HCT116 (cell line): Measurements from ENCODE around the gene SPATA20. TPM values are rescaled to one million over a fixed set of nuclear protein-coding genes. Genes with fewer than 3 reads are reported as not detected.

Source experiments
- ATAC-seq: fragments of 200-7000 bp; cut with Tn5 transposase; 2 replicates; pipeline ENCODE4 v1.9.1; 2020; ENCODE audit warnings: mild to moderate bottlenecking, moderate library complexity
- BruUV-seq: library from RNA; stranded (reverse); fragments of 400-500 nt; replicated peaks from 2 replicates; lab custom pipeline; 2021; lab: Mats Ljungman, UMichigan
- CTCF ChIA-PET: fragments of 300-600 bp; sonication (Branson Sonifier 250); formaldehyde crosslinking; loops from one replicate; lab custom pipeline; 2021; ENCODE audit warnings: antibody characterized with exemption; lab: Charles Lee
- POLR2A ChIA-PET: fragments of 300-600, 350-600 bp; sonication (Branson Sonifier 250); formaldehyde crosslinking; loops from one replicate; lab custom pipeline; 2021; ENCODE audit warnings: antibody characterized with exemption; lab: Charles Lee
- RAD21 ChIA-PET, 2 experiments: fragments of 300-600 bp; sonication (Branson Sonifier 250); formaldehyde crosslinking; loops; one replicate each; lab custom pipeline; 2023; ENCODE audit warnings: low total read pairs in 2 of 2; ENCODE audit not compliant: uncharacterized antibody in 2 of 2, unreplicated experiment in 2 of 2, low non-redundant PET in 1 of 2; lab: Charles Lee
- DNase-seq: peaks from one replicate; pipeline ENCODE4 v3.0.0-alpha.2; 2010; ENCODE audit warnings: low read depth, low spot score
- H2AFZ ChIP-seq: fragments of 200-600 bp; shearing (Covaris generic), sonication (generic); 2 replicates; pipeline ENCODE4 v1.6.1; 2017; ENCODE audit warnings: low read depth, mixed run types, mixed read lengths, antibody characterized with exemption, low read length; ENCODE audit not compliant: poor library complexity, severe bottlenecking
- H3K27ac ChIP-seq: 2 replicates; pipeline ENCODE4 v1.5.1; 2012; ENCODE audit warnings: low read depth, low read length
- H3K27me3 ChIP-seq: fragments of 200-600 bp; sonication (generic); 2 replicates; pipeline ENCODE4 v1.6.1; 2016; ENCODE audit warnings: mixed run types, low read length, mixed read lengths; ENCODE audit not compliant: insufficient read depth
- H3K36me3 ChIP-seq, 2 experiments: fragments of 200-500 bp in 1 of 2; fragments of 200-600 bp in 1 of 2; sonication (Bioruptor generic) in 1 of 2; sonication (generic) in 1 of 2; 2 replicates each; pipeline versions ENCODE4 v1.5.1 to v1.6.1; 2014 to 2016; ENCODE audit warnings: low read length in 2 of 2, inconsistent platforms in 1 of 2, mixed read lengths in 1 of 2, mixed run types in 1 of 2; ENCODE audit not compliant: insufficient read depth in 2 of 2, control insufficient read depth in 1 of 2
- H3K4me1 ChIP-seq, 2 experiments: fragments of 200-600 bp in 1 of 2; sonication (generic) in 1 of 2; 2 replicates each; pipeline versions ENCODE4 v1.5.1 to v1.6.1; 2012 to 2017; ENCODE audit warnings: low read length in 2 of 2, inconsistent platforms in 1 of 2, mild to moderate bottlenecking in 1 of 2, mixed read lengths in 1 of 2, mixed run types in 1 of 2, moderate library complexity in 1 of 2; ENCODE audit not compliant: insufficient read depth in 2 of 2, control insufficient read depth in 1 of 2
- H3K4me2 ChIP-seq: fragments of 200-600 bp; sonication (generic); 2 replicates; pipeline ENCODE4 v1.6.1; 2017; ENCODE audit warnings: mixed run types, low read length, mixed read lengths
- H3K4me3 ChIP-seq, 2 experiments: fragments of 200-600 bp in 1 of 2; sonication (generic) in 1 of 2; replicated peaks in 1 of 2; 2 replicates each; pipeline ENCODE4 v1.5.1; 2011 to 2016; ENCODE audit warnings: low read length in 2 of 2, control low read depth in 1 of 2, low read depth in 1 of 2, mild to moderate bottlenecking in 1 of 2, mixed read lengths in 1 of 2, mixed run types in 1 of 2
- H3K79me2 ChIP-seq: fragments of 200-600 bp; sonication (generic); 2 replicates; pipeline ENCODE4 v1.6.1; 2017; ENCODE audit warnings: mild to moderate bottlenecking, mixed run types, low read length, moderate library complexity, mixed read lengths; ENCODE audit not compliant: insufficient read depth
- H3K9ac ChIP-seq: fragments of 200-600 bp; sonication (generic); 2 replicates; pipeline ENCODE4 v1.6.1; 2016; ENCODE audit warnings: low read length, mixed read lengths
- H3K9me2 ChIP-seq: fragments of 200-600 bp; sonication (generic), shearing (Covaris generic); 2 replicates; pipeline ENCODE4 v1.6.1; 2017; ENCODE audit warnings: mixed run types, mild to moderate bottlenecking, moderate library complexity; ENCODE audit not compliant: insufficient read depth
- H3K9me3 ChIP-seq, 2 experiments: fragments of 200-500 bp in 1 of 2; fragments of 200-600 bp in 1 of 2; sonication (Bioruptor generic) in 1 of 2; sonication (generic) in 1 of 2; 2 replicates each; pipeline ENCODE4 v1.6.1; 2014 to 2017; ENCODE audit warnings: low read length in 2 of 2, mixed read lengths in 2 of 2, inconsistent platforms in 1 of 2, low read depth in 1 of 2, mild to moderate bottlenecking in 1 of 2, mixed run types in 1 of 2, moderate library complexity in 1 of 2; ENCODE audit not compliant: control insufficient read depth in 1 of 2, insufficient read depth in 1 of 2
- H4K20me1 ChIP-seq: fragments of 200-600 bp; sonication (generic), shearing (Covaris generic); 2 replicates; pipeline ENCODE4 v1.6.1; 2017; ENCODE audit warnings: mixed run types, mild to moderate bottlenecking, moderate library complexity; ENCODE audit not compliant: insufficient read depth
- CBX3 ChIP-seq: IDR thresholded peaks from 2 replicates; pipeline ENCODE4 v1.6.1; 2012; ENCODE audit warnings: low read depth
- CEBPB ChIP-seq: IDR thresholded peaks from 2 replicates; pipeline ENCODE4 v1.6.1; 2012; ENCODE audit warnings: low read depth
- EGR1 ChIP-seq: IDR thresholded peaks from 2 replicates; pipeline ENCODE4 v1.6.1; 2012; ENCODE audit warnings: low read depth
- FOSL1 ChIP-seq: IDR thresholded peaks from 2 replicates; pipeline ENCODE4 v1.6.1; 2012; ENCODE audit warnings: low read depth
- JUND ChIP-seq: IDR thresholded peaks from 2 replicates; pipeline ENCODE4 v1.6.1; 2012
- POLR2A ChIP-seq: IDR thresholded peaks from 2 replicates; pipeline ENCODE4 v1.7.0; 2011; ENCODE audit warnings: borderline replicate concordance; ENCODE audit not compliant: insufficient read depth, insufficient read length; ENCODE audit errors: extremely low read depth
- REST ChIP-seq: IDR thresholded peaks from 2 replicates; pipeline ENCODE4 v1.6.1; 2012; ENCODE audit warnings: low read depth
- SIN3A ChIP-seq: IDR thresholded peaks from 2 replicates; pipeline ENCODE4 v1.6.1; 2012; ENCODE audit warnings: low read depth
- SP1 ChIP-seq: IDR thresholded peaks from 2 replicates; pipeline ENCODE4 v1.6.1; 2012; ENCODE audit warnings: low read depth
- YY1 ChIP-seq: IDR thresholded peaks from 2 replicates; pipeline ENCODE4 v1.6.1; 2011; ENCODE audit warnings: low read length, low read depth, moderate library complexity, mild to moderate bottlenecking; ENCODE audit not compliant: insufficient replicate concordance; ENCODE audit errors: extremely low read depth
- ZFX ChIP-seq: fragments of 450-650 bp; IDR thresholded peaks from 2 replicates; pipeline ENCODE4 v1.6.1; 2017
- ZNF274 ChIP-seq: fragments of 200-500 bp; sonication (Bioruptor generic); IDR thresholded peaks from 2 replicates; pipeline ENCODE4 v1.6.1; 2014; ENCODE audit warnings: mild to moderate bottlenecking, low read depth, low read length, inconsistent platforms
- intact Hi-C: fragments of 100-400 bp; cut with micrococcal nuclease; formaldehyde crosslinking; loops from 2 replicates; pipeline ENCODE4 v1.10.0; 2022
- total RNA-seq: library from RNA; stranded (reverse); gene quantifications from one replicate; pipeline ENCODE4 v1.2.1, GENCODE V29; 2021; ENCODE audit not compliant: unreplicated experiment
- TF ChIP-seq, protein P1 (sequence below), 3 experiments: fragments of 200-600 bp in 1 of 3; sonication (generic) in 1 of 3; IDR thresholded peaks in 2 of 3; conservative IDR thresholded peaks in 1 of 3; 2 replicates each; pipeline ENCODE4 v1.5.1; 2012 to 2017; ENCODE audit warnings: low read depth in 2 of 3, low read length in 2 of 3, antibody characterized with exemption in 1 of 3, borderline replicate concordance in 1 of 3, control low read depth in 1 of 3, mild to moderate bottlenecking in 1 of 3, mixed read lengths in 1 of 3, mixed run types in 1 of 3, moderate library complexity in 1 of 3; ENCODE audit not compliant: insufficient read depth in 1 of 3
- TF ChIP-seq, protein P2 (sequence below): IDR thresholded peaks from 2 replicates; pipeline ENCODE4 v1.6.1; 2011; ENCODE audit warnings: mild to moderate bottlenecking, low read length, moderate library complexity; ENCODE audit not compliant: insufficient replicate concordance; ENCODE audit errors: extremely low read depth

The SPATA20 gene
- total RNA-seq, 1 experiment from 2014 or later = 57.5 TPM

DNA sequence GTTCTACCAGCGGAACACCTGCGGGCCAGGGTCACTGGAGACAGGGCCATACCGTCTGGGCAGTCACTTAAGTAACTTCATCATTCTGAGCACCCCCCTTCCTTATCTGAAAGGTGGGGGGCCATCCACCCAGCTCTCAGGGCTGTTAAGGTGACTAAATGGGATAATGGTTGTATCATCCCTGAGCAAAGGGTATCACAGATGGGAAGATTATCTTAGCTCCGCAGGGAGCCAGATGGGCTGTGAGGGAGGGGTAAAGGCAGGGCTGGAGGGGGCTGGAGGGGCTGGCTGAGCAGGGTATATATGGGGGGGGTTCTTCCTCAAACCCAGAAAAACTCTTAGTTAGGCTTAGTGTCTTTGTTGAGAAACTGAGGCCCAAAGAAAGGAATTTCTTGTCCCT, 10.7 kb downstream of the SPATA20 start:
- Histone ChIP-seq H2AFZ (no peak overlapping the region), H3K9me2 (no peaks in the 10 kb centered on the region), H3K36me3 (no peaks in the 10 kb centered on the region), H4K20me1 (no peaks in the 10 kb centered on the region), H3K79me2 (no peaks in the 10 kb centered on the region), H3K4me1 (peaks cover 6 to 18% of the 10 kb centered on the region in 2 experiments; a peak in 3 of 4 replicates), H3K27me3 (no peaks in the 10 kb centered on the region), H3K9ac (no peak overlapping the region), H3K9me3 (no peaks in the 10 kb centered on the region), H3K4me3 (no peak overlapping the region), H3K4me2 (no peak overlapping the region)
- BruUV-seq = no TSS peak
- ChIA-PET CTCF (no interaction called here), POLR2A (no interaction called here), RAD21 (no interaction called here)
- intact Hi-C loops = no loop called here
- no peak for DNase-seq
- TF ChIP-seq JUND (no peak), YY1 (no peak), ZNF274 (no peak)
- TF ChIP-seq, all 23 proteins: peak for 0
- H3K27ac ChIP-seq = no peak overlapping the region
- ATAC-seq = no peak

DNA sequence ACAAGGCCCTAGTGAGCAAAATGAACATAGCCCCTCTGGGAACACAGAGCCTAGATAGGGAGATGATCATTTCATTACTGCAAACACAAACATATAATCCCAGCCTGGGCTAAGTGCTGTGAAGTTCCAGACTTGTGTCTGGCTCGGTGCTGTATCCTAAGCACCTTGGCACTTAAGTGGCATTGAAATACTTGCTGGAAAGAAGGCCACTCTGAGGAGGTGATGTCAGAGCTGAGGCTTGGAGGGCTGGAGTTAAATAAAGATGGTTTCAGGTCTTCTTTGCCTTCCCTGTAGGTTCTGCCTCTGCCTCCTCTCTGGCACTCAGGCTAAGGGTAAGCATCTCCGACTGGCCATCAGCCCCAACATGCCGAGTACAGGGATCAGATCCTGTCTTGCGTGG, 11.1 kb downstream of the SPATA20 start:
- intact Hi-C loops = no loop called here
- Histone ChIP-seq H3K27me3 (no peaks in the 10 kb centered on the region), H3K36me3 (no peaks in the 10 kb centered on the region), H3K9ac (no peak overlapping the region), H2AFZ (no peak overlapping the region), H3K4me3 (no peak overlapping the region), H3K9me3 (no peaks in the 10 kb centered on the region), H3K79me2 (no peaks in the 10 kb centered on the region), H4K20me1 (no peaks in the 10 kb centered on the region), H3K27ac (no peak overlapping the region), H3K4me1 (peaks cover 6 to 18% of the 10 kb centered on the region in 2 experiments; a peak in 3 of 4 replicates), H3K4me2 (no peak overlapping the region), H3K9me2 (no peaks in the 10 kb centered on the region)
- CTCF ChIA-PET = no interaction called here
- BruUV-seq = no TSS peak
- DNase-seq = no peak
- POLR2A ChIA-PET = no interaction called here
- ATAC-seq = no peak
- RAD21 ChIA-PET = no interaction called here
- TF ChIP-seq ZFX (no peak), REST (no peak), YY1 (no peak), JUND (no peak), EGR1 (no peak), CEBPB (no peak), CBX3 (no peak), FOSL1 (no peak), SP1 (no peak), SIN3A (no peak), POLR2A (no peak)
- TF ChIP-seq, protein P1, sequence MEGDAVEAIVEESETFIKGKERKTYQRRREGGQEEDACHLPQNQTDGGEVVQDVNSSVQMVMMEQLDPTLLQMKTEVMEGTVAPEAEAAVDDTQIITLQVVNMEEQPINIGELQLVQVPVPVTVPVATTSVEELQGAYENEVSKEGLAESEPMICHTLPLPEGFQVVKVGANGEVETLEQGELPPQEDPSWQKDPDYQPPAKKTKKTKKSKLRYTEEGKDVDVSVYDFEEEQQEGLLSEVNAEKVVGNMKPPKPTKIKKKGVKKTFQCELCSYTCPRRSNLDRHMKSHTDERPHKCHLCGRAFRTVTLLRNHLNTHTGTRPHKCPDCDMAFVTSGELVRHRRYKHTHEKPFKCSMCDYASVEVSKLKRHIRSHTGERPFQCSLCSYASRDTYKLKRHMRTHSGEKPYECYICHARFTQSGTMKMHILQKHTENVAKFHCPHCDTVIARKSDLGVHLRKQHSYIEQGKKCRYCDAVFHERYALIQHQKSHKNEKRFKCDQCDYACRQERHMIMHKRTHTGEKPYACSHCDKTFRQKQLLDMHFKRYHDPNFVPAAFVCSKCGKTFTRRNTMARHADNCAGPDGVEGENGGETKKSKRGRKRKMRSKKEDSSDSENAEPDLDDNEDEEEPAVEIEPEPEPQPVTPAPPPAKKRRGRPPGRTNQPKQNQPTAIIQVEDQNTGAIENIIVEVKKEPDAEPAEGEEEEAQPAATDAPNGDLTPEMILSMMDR (IDR thresholded peaks at IDR 0.05 in 2 of 3, conservative IDR thresholded peaks at IDR 0.05 in 1 of 3; ENCODE audit: borderline replicate concordance in 1 of 3, insufficient read depth in 1 of 3, low read depth in 2 of 3, low read length in 2 of 3) = no peak
- TF ChIP-seq, protein P2, sequence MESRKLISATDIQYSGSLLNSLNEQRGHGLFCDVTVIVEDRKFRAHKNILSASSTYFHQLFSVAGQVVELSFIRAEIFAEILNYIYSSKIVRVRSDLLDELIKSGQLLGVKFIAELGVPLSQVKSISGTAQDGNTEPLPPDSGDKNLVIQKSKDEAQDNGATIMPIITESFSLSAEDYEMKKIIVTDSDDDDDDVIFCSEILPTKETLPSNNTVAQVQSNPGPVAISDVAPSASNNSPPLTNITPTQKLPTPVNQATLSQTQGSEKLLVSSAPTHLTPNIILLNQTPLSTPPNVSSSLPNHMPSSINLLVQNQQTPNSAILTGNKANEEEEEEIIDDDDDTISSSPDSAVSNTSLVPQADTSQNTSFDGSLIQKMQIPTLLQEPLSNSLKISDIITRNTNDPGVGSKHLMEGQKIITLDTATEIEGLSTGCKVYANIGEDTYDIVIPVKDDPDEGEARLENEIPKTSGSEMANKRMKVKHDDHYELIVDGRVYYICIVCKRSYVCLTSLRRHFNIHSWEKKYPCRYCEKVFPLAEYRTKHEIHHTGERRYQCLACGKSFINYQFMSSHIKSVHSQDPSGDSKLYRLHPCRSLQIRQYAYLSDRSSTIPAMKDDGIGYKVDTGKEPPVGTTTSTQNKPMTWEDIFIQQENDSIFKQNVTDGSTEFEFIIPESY = no peak
